GM19035 (cell line): Measurements from ENCODE around the gene FADS3.

Experiments used
- ATAC-seq: cut with Tn5 transposase; IDR thresholded peaks from one replicate; pipeline ENCODE4 v1.9.1; 2021; ENCODE audit not compliant: unreplicated experiment

FADS3 gene

GRCh38 chr11:61862714-61863547, 28.4 kb downstream of the FADS3 start:
- ATAC-seq: no peak

- ATAC-seq: no peak
Measured at GRCh38 chr11:61861634-61862033, 29.7 kb downstream of the FADS3 start.

- ATAC-seq: no peak
Measured at GRCh38 chr11:61860054-61860903, 31.1 kb downstream of the FADS3 start.

GRCh38 chr11:61855939-61856680, 35.2 kb downstream of the FADS3 start:
- ATAC-seq: no peak

- no peak for ATAC-seq
Measured at GRCh38 chr11:61854966-61855714, 36.2 kb downstream of the FADS3 start.

- ATAC-seq: no peak
Measured at GRCh38 chr11:61854206-61854895, 37.0 kb downstream of the FADS3 start.

- no peak for ATAC-seq
Measured at GRCh38 chr11:61853698-61854169, 37.6 kb downstream of the FADS3 start.

- ATAC-seq: no peak
Measured at GRCh38 chr11:61851900-61852295, 39.4 kb downstream of the FADS3 start.

- no peak for ATAC-seq
Measured at GRCh38 chr11:61851113-61851899, 40.0 kb downstream of the FADS3 start.

GRCh38 chr11:61850687-61851086, 40.7 kb downstream of the FADS3 start:
- ATAC-seq: no peak

- no peak for ATAC-seq
Measured at GRCh38 chr11:61848631-61849030, 42.7 kb downstream of the FADS3 start.

GRCh38 chr11:61847914-61848581, 43.3 kb downstream of the FADS3 start:
- no peak for ATAC-seq

- no peak for ATAC-seq
Measured at GRCh38 chr11:61846362-61847020, 44.9 kb downstream of the FADS3 start.

- ATAC-seq: no peak
Measured at GRCh38 chr11:61844909-61845565, 46.3 kb downstream of the FADS3 start.

- ATAC-seq: no peak
Measured at GRCh38 chr11:61842528-61842820, 48.9 kb downstream of the FADS3 start.

GRCh38 chr11:61841636-61842527, 49.5 kb downstream of the FADS3 start:
- no peak for ATAC-seq

GRCh38 chr11:61840371-61840770, 51.0 kb downstream of the FADS3 start:
- no peak for ATAC-seq
